Fibroblast of skin of right biceps (primary cell): ENCODE results near the gene SSRP1.
"Not testable (repeated sequence)": the region's sequence is repeated elsewhere in the genome, so short reads cannot be mapped to it uniquely, and the experiment has no call there.

ENCODE experiments used
- DNase-seq: peaks from one replicate; pipeline ENCODE4 v3.0.0-alpha.2; 2013

The SSRP1 gene

GRCh38 chr11:57358991-57359390, 23.3 kb upstream of the SSRP1 start:
- DNase-seq, result no peak

- peak; percentile 18 for DNase-seq
These were observed 22.9 kb upstream of the SSRP1 start for GRCh38 chr11:57358543-57358961.

- DNase-seq, result peak; percentile 12
These were observed 22.2 kb upstream of the SSRP1 start for GRCh38 chr11:57357856-57358255.

GRCh38 chr11:57357310-57357709, 21.6 kb upstream of the SSRP1 start:
- DNase-seq, result no peak

GRCh38 chr11:57356268-57356667, 20.6 kb upstream of the SSRP1 start:
- DNase-seq, result no peak

- no peak for DNase-seq
These were observed 19.0 kb upstream of the SSRP1 start for GRCh38 chr11:57354699-57355098.

GRCh38 chr11:57353852-57354251, 18.2 kb upstream of the SSRP1 start:
- no peak for DNase-seq

- DNase-seq, result no peak
These were observed 17.8 kb upstream of the SSRP1 start for GRCh38 chr11:57353446-57353845.

- DNase-seq, result no peak
These were observed 17.3 kb upstream of the SSRP1 start for GRCh38 chr11:57353036-57353435.

- peak; percentile 22 for DNase-seq
These were observed 14.0 kb upstream of the SSRP1 start for GRCh38 chr11:57349491-57350274.

- no peak for DNase-seq
These were observed 13.1 kb upstream of the SSRP1 start for GRCh38 chr11:57348636-57349313.

GRCh38 chr11:57348052-57348451, 12.4 kb upstream of the SSRP1 start:
- no peak for DNase-seq

- no peak for DNase-seq
These were observed 11.6 kb upstream of the SSRP1 start for GRCh38 chr11:57347336-57347735.

- peak; percentile 67 for DNase-seq
These were observed 10.0 kb upstream of the SSRP1 start for GRCh38 chr11:57345555-57346211.

GRCh38 chr11:57344826-57345225, 9.1 kb upstream of the SSRP1 start:
- DNase-seq, result no peak

GRCh38 chr11:57343825-57344224, 8.1 kb upstream of the SSRP1 start:
- DNase-seq, result no peak

- no peak for DNase-seq
These were observed 7.0 kb upstream of the SSRP1 start for GRCh38 chr11:57342702-57343101.

- DNase-seq, result no peak
These were observed 5.6 kb upstream of the SSRP1 start for GRCh38 chr11:57341250-57341808.

- DNase-seq, result peak; percentile 53
These were observed 4.4 kb upstream of the SSRP1 start for GRCh38 chr11:57340039-57340615.

- DNase-seq, result no peak
These were observed 3.6 kb upstream of the SSRP1 start for GRCh38 chr11:57339328-57339727.

GRCh38 chr11:57338142-57338541, 2.5 kb upstream of the SSRP1 start, which contains the start of gene P2RX3:
Gene P2RX3, plus strand, starts transcription at chr11:57338352. Its CDS starts 199 bp downstream, at chr11:57338551.
- DNase-seq, result no peak

GRCh38 chr11:57336856-57337255, 1.2 kb upstream of the SSRP1 start:
- DNase-seq, result not testable (repeated sequence)

- DNase-seq, result no peak
These were observed 497 bp upstream of the SSRP1 start for GRCh38 chr11:57336111-57336666.
